HG03280 (cell line): ENCODE measurements around the gene BBOX1.
"Not testable (repeated sequence)": the region's sequence is repeated elsewhere in the genome, so short reads cannot be mapped to it uniquely, and the experiment has no call there.

Source experiments
- ATAC-seq: cut with Tn5 transposase; IDR thresholded peaks from one replicate; pipeline ENCODE4 v1.9.1; 2021; ENCODE audit warnings: mild to moderate bottlenecking, moderate library complexity; ENCODE audit not compliant: unreplicated experiment

The BBOX1 gene

GRCh38 chr11:27040302-27041115 lies at the start of gene BBOX1:
TSS of gene BBOX1 (plus strand) at chr11:27040815. CDS start at chr11:27055431, 14,616 bp downstream.
- ATAC-seq = no peak

- ATAC-seq = no peak
These were observed 48.5 kb upstream of the BBOX1 start for GRCh38 chr11:26992031-26992541.

GRCh38 chr11:26993965-26994457 lies 46.6 kb upstream of the BBOX1 start, which contains the start of gene FIBIN:
TSS of gene FIBIN (plus strand) at chr11:26994112. CDS start at chr11:26994527, 415 bp downstream.
- ATAC-seq = no peak

- ATAC-seq = no peak
These were observed 46.0 kb upstream of the BBOX1 start for GRCh38 chr11:26994631-26995095.

- ATAC-seq = no peak
These were observed 44.7 kb upstream of the BBOX1 start for GRCh38 chr11:26995701-26996460.

- no peak for ATAC-seq
These were observed 43.2 kb upstream of the BBOX1 start for GRCh38 chr11:26997378-26997777.

- not testable (repeated sequence) for ATAC-seq
These were observed 39.4 kb upstream of the BBOX1 start for GRCh38 chr11:27001136-27001730.

GRCh38 chr11:27002431-27002830 lies 38.2 kb upstream of the BBOX1 start:
- ATAC-seq = no peak

- ATAC-seq = no peak
These were observed 37.8 kb upstream of the BBOX1 start for GRCh38 chr11:27002838-27003237.

- no peak for ATAC-seq
These were observed 36.5 kb upstream of the BBOX1 start for GRCh38 chr11:27004103-27004502.

- no peak for ATAC-seq
These were observed 31.6 kb upstream of the BBOX1 start for GRCh38 chr11:27008811-27009535.

GRCh38 chr11:27011560-27012233 lies 28.9 kb upstream of the BBOX1 start:
- ATAC-seq = no peak

- ATAC-seq = no peak
These were observed 28.2 kb upstream of the BBOX1 start for GRCh38 chr11:27012234-27012921.

- ATAC-seq = no peak
These were observed 26.7 kb upstream of the BBOX1 start for GRCh38 chr11:27013781-27014361.

- ATAC-seq = no peak
These were observed 21.6 kb upstream of the BBOX1 start for GRCh38 chr11:27018902-27019529.

GRCh38 chr11:27020751-27021150 lies 19.9 kb upstream of the BBOX1 start:
- ATAC-seq = no peak

GRCh38 chr11:27022659-27023251 lies 17.9 kb upstream of the BBOX1 start:
- ATAC-seq = no peak

- no peak for ATAC-seq
These were observed 15.8 kb upstream of the BBOX1 start for GRCh38 chr11:27024865-27025264.
